K562 (cell line): ENCODE results near the gene TMEM204. TPM values are rescaled to one million over a fixed set of nuclear protein-coding genes. Genes with fewer than 3 reads are reported as not detected.

Source experiments
- ATAC-seq: fragments of 200-7000 bp; cut with Tn5 transposase; 3 replicates; pipeline ENCODE4 v1.9.1; 2020; ENCODE audit warnings: moderate library complexity
- BruUV-seq: library from RNA; stranded (reverse); fragments of 400-500 nt; replicated peaks from 2 replicates; lab custom pipeline; 2021; lab: Mats Ljungman, UMichigan
- CTCF ChIA-PET: fragments of 300-600 bp; formaldehyde crosslinking; extraction: SDS; loops from one replicate; lab custom pipeline; 2021; ENCODE audit warnings: low intra/inter-chr PET ratio; lab: Yijun Ruan, JAX
- POLR2A ChIA-PET: fragments of 300-600, 350-650 bp; sonication (Branson Sonifier 250); formaldehyde crosslinking; extraction: SDS; loops from one replicate; lab custom pipeline; 2021; ENCODE audit warnings: antibody characterized with exemption, inconsistent platforms; lab: Yijun Ruan, JAX
- DNase-seq, 4 experiments: peaks; one replicate each; pipeline versions ENCODE4 v3.0.0 to v3.0.0-alpha.2; 2011 to 2018; ENCODE audit warnings: low spot score in 3 of 4, mixed read lengths in 3 of 4; ENCODE audit errors: extremely low read depth in 1 of 4
- FAIRE-seq: peaks from 2 replicates; lab custom pipeline; 2011; peaks lifted over from hg19 to GRCh38; lab: Jason Lieb, UNC
- H2AFZ ChIP-seq: 2 replicates; pipeline ENCODE4 v1.6.0; 2011; ENCODE audit warnings: low read depth, low read length, control low read depth, inconsistent platforms
- H3K27ac ChIP-seq: fragments of 200-600 bp; 3 replicates; pipeline ENCODE4 v1.8.0; 2011; ENCODE audit warnings: low read depth, mild to moderate bottlenecking, control low read depth, inconsistent platforms, low read length, moderate library complexity, mixed read lengths; ENCODE audit errors: extremely low read depth
- H3K27me3 ChIP-seq, 2 experiments: fragments of 300-600 bp in 1 of 2; 2 replicates in 1 of 2; 3 replicates in 1 of 2; pipeline versions ENCODE4 v1.6.0 to v1.8.0; 2011; ENCODE audit warnings: inconsistent platforms in 2 of 2, low read length in 2 of 2, mild to moderate bottlenecking in 1 of 2, mixed read lengths in 1 of 2, moderate library complexity in 1 of 2; ENCODE audit not compliant: control insufficient read depth in 2 of 2, insufficient read depth in 2 of 2
- H3K36me3 ChIP-seq: fragments of 300-600 bp; 3 replicates; pipeline ENCODE4 v1.8.0; 2011; ENCODE audit warnings: mild to moderate bottlenecking, low read length, inconsistent platforms; ENCODE audit not compliant: control insufficient read depth, insufficient read depth
- H3K4me1 ChIP-seq, 2 experiments: fragments of 200-600 bp in 1 of 2; replicated peaks in 1 of 2; 2 replicates in 1 of 2; 3 replicates in 1 of 2; pipeline versions ENCODE4 v1.5.1 to v1.8.0; 2011; ENCODE audit warnings: inconsistent platforms in 2 of 2, low read length in 2 of 2, mild to moderate bottlenecking in 1 of 2, mixed read lengths in 1 of 2, moderate library complexity in 1 of 2; ENCODE audit not compliant: control insufficient read depth in 2 of 2, insufficient read depth in 2 of 2
- H3K4me2 ChIP-seq: 2 replicates; pipeline ENCODE4 v1.6.1; 2011; ENCODE audit warnings: low read length, control low read depth, inconsistent platforms, mixed read lengths; ENCODE audit not compliant: insufficient read depth
- H3K4me3 ChIP-seq: fragments of 200-600 bp; sonication (generic), shearing (Covaris generic); 2 replicates; pipeline ENCODE4 v1.5.1; 2016; ENCODE audit warnings: control low read depth, inconsistent platforms
- H3K79me2 ChIP-seq: fragments of 200-600 bp; 3 replicates; pipeline ENCODE4 v1.8.0; 2011; ENCODE audit warnings: low read length, inconsistent platforms; ENCODE audit not compliant: control insufficient read depth, insufficient read depth
- H3K9ac ChIP-seq, 2 experiments: 2 replicates each; pipeline versions ENCODE4 v1.6.0 to v1.6.1; 2011; ENCODE audit warnings: low read depth in 2 of 2, low read length in 2 of 2, control low read depth in 1 of 2, inconsistent platforms in 1 of 2, mild to moderate bottlenecking in 1 of 2, mixed read lengths in 1 of 2; ENCODE audit not compliant: insufficient read depth in 1 of 2
- H3K9me1 ChIP-seq: one replicate; pipeline ENCODE4 v1.6.0; 2011; ENCODE audit warnings: inconsistent platforms, mild to moderate bottlenecking, low read length, moderate library complexity; ENCODE audit not compliant: control insufficient read depth, insufficient read depth
- H3K9me3 ChIP-seq: replicated peaks from 2 replicates; pipeline ENCODE4 v1.5.1; 2011; ENCODE audit warnings: low read depth, low read length, inconsistent platforms; ENCODE audit not compliant: control insufficient read depth, insufficient read depth
- H4K20me1 ChIP-seq: replicated peaks from 2 replicates; pipeline ENCODE4 v1.6.1; 2011; ENCODE audit warnings: low read length, inconsistent platforms, mixed read lengths; ENCODE audit not compliant: control insufficient read depth, insufficient read depth
- ASH1L ChIP-seq: fragments of 450-650 bp; IDR thresholded peaks from 2 replicates; pipeline ENCODE4 v1.6.1; 2018; ENCODE audit warnings: borderline replicate concordance, mild to moderate bottlenecking, low read depth; ENCODE audit not compliant: partially characterized antibody
- CC2D1A ChIP-seq: fragments of 450-650 bp; IDR thresholded peaks from 2 replicates; pipeline ENCODE4 v1.6.1; 2017; ENCODE audit warnings: mild to moderate bottlenecking
- FUS ChIP-seq: fragments of 200-400 bp; formaldehyde crosslinking; optimal IDR thresholded peaks from 2 replicates; pipeline ENCODE3; 2017; ENCODE audit warnings: low read depth, low read length
- HNRNPL ChIP-seq: fragments of 200-400 bp; formaldehyde crosslinking; IDR thresholded peaks from 2 replicates; pipeline ENCODE4 v1.6.1; 2017; ENCODE audit warnings: low read depth, mild to moderate bottlenecking, low read length
- ID3 ChIP-seq, 2 experiments: fragments of 250-450 bp in 1 of 2; fragments of 450-650 bp in 1 of 2; sonication (Bioruptor Pico) in 1 of 2; IDR thresholded peaks; 2 replicates each; pipeline versions ENCODE4 v1.6.1 to v1.8.0; 2016 to 2021; ENCODE audit warnings: mild to moderate bottlenecking in 2 of 2, moderate library complexity in 2 of 2, missing compliant biosample characterization in 1 of 2, missing genetic modification characterization in 1 of 2
- LEF1 ChIP-seq: fragments of 450-650 bp; IDR thresholded peaks from 2 replicates; pipeline ENCODE4 v1.6.1; 2016; ENCODE audit warnings: mild to moderate bottlenecking
- MED1 ChIP-seq: sonication (generic); formaldehyde crosslinking; IDR thresholded peaks from 2 replicates; pipeline ENCODE4 v1.8.1; 2023; ENCODE audit warnings: missing genetic modification reagents, borderline replicate concordance
- NBN ChIP-seq: fragments of 450-650 bp; IDR thresholded peaks from 2 replicates; pipeline ENCODE4 v1.6.1; 2016; ENCODE audit warnings: low read depth, mild to moderate bottlenecking
- NCOA4 ChIP-seq: fragments of 450-650 bp; IDR thresholded peaks from 2 replicates; pipeline ENCODE4 v1.6.1; 2018; ENCODE audit warnings: mild to moderate bottlenecking; ENCODE audit not compliant: partially characterized antibody
- RBBP5 ChIP-seq: fragments of 200-600 bp; sonication (generic); IDR thresholded peaks from 2 replicates; pipeline ENCODE4 v1.6.1; 2012; ENCODE audit warnings: borderline replicate concordance, mild to moderate bottlenecking, low read length, control low read depth, inconsistent platforms; ENCODE audit not compliant: insufficient read depth, poor library complexity, severe bottlenecking
- SMARCE1 ChIP-seq: fragments of 450-650 bp; IDR thresholded peaks from 2 replicates; pipeline ENCODE4 v1.7.1; 2016; ENCODE audit warnings: mild to moderate bottlenecking
- TAF15 ChIP-seq: fragments of 200-400 bp; formaldehyde crosslinking; IDR thresholded peaks from 2 replicates; pipeline ENCODE4 v1.6.1; 2017; ENCODE audit warnings: mild to moderate bottlenecking, low read depth, low read length, moderate library complexity
- TAF7 ChIP-seq: fragments of 450-650 bp; IDR thresholded peaks from 2 replicates; pipeline ENCODE4 v1.6.1; 2016; ENCODE audit warnings: missing genetic modification characterization, missing compliant biosample characterization
- TFAM ChIP-seq: fragments of 250-450 bp; sonication (Bioruptor Pico); conservative IDR thresholded peaks from 2 replicates; pipeline ENCODE4 v1.5.0; 2021; ENCODE audit warnings: mild to moderate bottlenecking, moderate library complexity
- ZBED1 ChIP-seq: IDR thresholded peaks from 2 replicates; pipeline ENCODE4 v1.6.1; 2014
- ZBTB33 ChIP-seq: sonication (generic); formaldehyde crosslinking; IDR thresholded peaks from 2 replicates; pipeline ENCODE4 v1.8.1; 2023; ENCODE audit warnings: mild to moderate bottlenecking, missing genetic modification reagents
- ZC3H4 ChIP-seq: sonication (generic); formaldehyde crosslinking; IDR thresholded peaks from 2 replicates; pipeline ENCODE4 v1.9.0; 2021; ENCODE audit warnings: missing genetic modification reagents, borderline replicate concordance
- ZNF212 ChIP-seq: fragments of 450-650 bp; formaldehyde crosslinking; IDR thresholded peaks from 2 replicates; pipeline ENCODE4 v1.4.0; 2020; ENCODE audit warnings: mild to moderate bottlenecking
- ZNF717 ChIP-seq: fragments of 250-450 bp; sonication (Bioruptor Pico); IDR thresholded peaks from 2 replicates; pipeline ENCODE4 v1.5.0; 2021
- WGBS: fragments of 100-300 bp; shearing (Covaris generic); methylation state at CpG from one replicate; pipeline ENCODE4 v1.1.6; 2016; ENCODE audit warnings: low coverage, mixed read lengths; ENCODE audit not compliant: insufficient coverage; ENCODE audit errors: missing lambda C conversion rate; 5-methylcytosine and 5-hydroxymethylcytosine counted together
- in situ Hi-C: fragments of 300-500 bp; cut with MboI; formaldehyde crosslinking; loops from 4 replicates; pipeline ENCODE4 v1.15.0; 2018; ENCODE audit warnings: inconsistent platforms, mixed read lengths
- intact Hi-C: fragments of 100-400 bp; cut with micrococcal nuclease; formaldehyde crosslinking; loops from 2 replicates; pipeline ENCODE4 v1.14.2; 2022
- polyA plus RNA-seq, 8 experiments: library from polyadenylated mRNA; depleted of rRNA in 4 of 8; stranded (reverse) in 5 of 8; unstranded in 3 of 8; fragments of >200 nt; fragmentation: Nextera tagmentation in 2 of 8; fragmentation: Illumina TruSeq in 1 of 8; extraction: Ambion mirVana in 2 of 8; extraction: Trizol in 1 of 8; gene quantifications; 2 replicates each; pipeline versions ENCODE4 v1.2.1 to v1.2.3, GENCODE V29; 2011 to 2014; ENCODE audit warnings: inconsistent platforms in 1 of 8, missing spikeins in 1 of 8
- total RNA-seq, 7 experiments: library from RNA; depleted of rRNA in 6 of 7; stranded (reverse); fragments of >200 nt in 6 of 7; fragmentation: Illumina TruSeq in 2 of 7; extraction: Trizol in 2 of 7; gene quantifications; 2 replicates each; pipeline versions ENCODE4 v1.2.1 to v1.2.3, GENCODE V29; 2011 to 2021; ENCODE audit warnings: low replicate concordance in 1 of 7

Gene TMEM204
- total and polyA plus RNA-seq, 9 of the 15 experiments (the other 6 are each of a cell fraction or from before 2014, with no cell fraction given) = 0.04 to 0.18 TPM; not detected in 7

GRCh38 chr16:1590366-1590765 lies 56.9 kb downstream of the TMEM204 start (continued):
- no peak for TF ChIP-seq RBBP5

- no TSS peak for BruUV-seq
- no peaks in the 10 kb centered on the region for H4K20me1 ChIP-seq
- peaks cover 0 to 9% of the 10 kb centered on the region in 2 experiments; a peak in 1 of 5 replicates for H3K4me1 ChIP-seq
- no peak overlapping the region for H3K4me3 ChIP-seq
- peak overlapping the region in 1 of 2 experiments; percentile 50; a peak in 1 of 4 replicates for H3K9ac ChIP-seq
- ChIA-PET POLR2A (no interaction called here), CTCF (no interaction called here)
- no peaks in the 10 kb centered on the region for H3K9me3 ChIP-seq
- H2AFZ ChIP-seq = no peak overlapping the region
- ATAC-seq = no peak
- 63% methylated on average over 23 of the region's 23 CpGs for WGBS
- TF ChIP-seq TAF15 (no peak), NBN (no peak), HNRNPL (no peak), FUS (no peak), LEF1 (no peak), ZC3H4 (no peak), ZBED1 (no peak), ZNF717 (CRISPR knock-in tag) (no peak), ASH1L (no peak), ZNF212 (CRISPR knock-in tag) (no peak), MED1 (no peak), TAF7 (no peak), SMARCE1 (no peak), ZBTB33 (no peak), TFAM (no peak), ID3 (CRISPR knock-in tag; IDR thresholded peaks at IDR 0.05) (no peak), ID3 (tag; IDR thresholded peaks at IDR 0.05) (no peak), CC2D1A (no peak), NCOA4 (no peak)
- no peak overlapping the region for H3K4me2 ChIP-seq
- in situ Hi-C loops = no loop called here
- no peak for DNase-seq
- H3K27me3 ChIP-seq = no peaks in the 10 kb centered on the region
- no peaks in the 10 kb centered on the region for H3K36me3 ChIP-seq
- H3K27ac ChIP-seq = no peak overlapping the region
- intact Hi-C loops = no loop called here
- no peaks in the 10 kb centered on the region for H3K79me2 ChIP-seq
- no peak for FAIRE-seq
- no peaks in the 10 kb centered on the region for H3K9me1 ChIP-seq
These were observed 57.7 kb downstream of the TMEM204 start for GRCh38 chr16:1590930-1591705.
